Nephron progenitor cell (in vitro differentiated cells): Measurements from ENCODE around the gene HPCA.

Source experiments
- DNase-seq: peaks from one replicate; pipeline ENCODE4 v3.0.0; 2021
- H3K27ac Mint-ChIP-seq: 2 replicates; pipeline ENCODE4 v1.8.0; 2021; ENCODE audit warnings: mild to moderate bottlenecking, moderate library complexity, mixed read lengths
- H3K27me3 Mint-ChIP-seq: 2 replicates; pipeline ENCODE4 v1.8.0; 2021; ENCODE audit warnings: mild to moderate bottlenecking, low read depth, mixed read lengths; ENCODE audit not compliant: poor library complexity
- H3K36me3 Mint-ChIP-seq: 2 replicates; pipeline ENCODE4 v1.8.0; 2021; ENCODE audit warnings: low read depth, mixed read lengths
- H3K4me1 Mint-ChIP-seq: 2 replicates; pipeline ENCODE4 v1.8.0; 2021; ENCODE audit warnings: mixed read lengths
- H3K4me3 Mint-ChIP-seq: 2 replicates; pipeline ENCODE4 v1.8.0; 2021; ENCODE audit warnings: mild to moderate bottlenecking, moderate library complexity, mixed read lengths
- H3K9me3 Mint-ChIP-seq: 2 replicates; pipeline ENCODE4 v1.8.0; 2021; ENCODE audit warnings: mild to moderate bottlenecking, moderate library complexity, mixed read lengths
- CTCF ChIP-seq: fragments of 200-600 bp; sonication (generic); IDR thresholded peaks from 2 replicates; pipeline ENCODE4 v1.5.0; 2021; ENCODE audit warnings: antibody characterized with exemption

Gene HPCA

GRCh38 chr1:32864375-32865019, 21.8 kb upstream of the HPCA start:
- no peak for DNase-seq
- H3K4me3 Mint-ChIP-seq = no peak overlapping the region
- no peaks in the 10 kb centered on the region for H3K9me3 Mint-ChIP-seq
- peaks cover 50% of the 10 kb centered on the region for H3K36me3 Mint-ChIP-seq
- no peak for TF ChIP-seq CTCF
- peaks cover 28% of the 10 kb centered on the region for H3K4me1 Mint-ChIP-seq
- H3K27ac Mint-ChIP-seq = no peak overlapping the region
- H3K27me3 Mint-ChIP-seq = peaks cover 13% of the 10 kb centered on the region

GRCh38 chr1:32865639-32866405, 20.5 kb upstream of the HPCA start:
- H3K27me3 Mint-ChIP-seq = peaks cover 17% of the 10 kb centered on the region
- no peak overlapping the region for H3K4me3 Mint-ChIP-seq
- H3K27ac Mint-ChIP-seq = peak overlapping the region; percentile 74

GRCh38 chr1:32867151-32867550, 19.1 kb upstream of the HPCA start:
- H3K4me1 Mint-ChIP-seq = peaks cover 49% of the 10 kb centered on the region
- H3K4me3 Mint-ChIP-seq = no peak overlapping the region

More at GRCh38 chr1:32865639-32866405, 20.5 kb upstream of the HPCA start:
- Mint-ChIP-seq H3K36me3 (peaks cover 46% of the 10 kb centered on the region), H3K9me3 (no peaks in the 10 kb centered on the region), H3K4me1 (peaks cover 37% of the 10 kb centered on the region)
- no peak for DNase-seq
- no peak for TF ChIP-seq CTCF

GRCh38 chr1:32867671-32868070, 18.6 kb upstream of the HPCA start:
- H3K27me3 Mint-ChIP-seq = peaks cover 28% of the 10 kb centered on the region
- no peak for TF ChIP-seq CTCF
- H3K36me3 Mint-ChIP-seq = peaks cover 33% of the 10 kb centered on the region
- no peaks in the 10 kb centered on the region for H3K9me3 Mint-ChIP-seq
- H3K4me1 Mint-ChIP-seq = peaks cover 54% of the 10 kb centered on the region
- H3K4me3 Mint-ChIP-seq = no peak overlapping the region
- no peak for DNase-seq
- peak overlapping the region; percentile 53 for H3K27ac Mint-ChIP-seq

More at GRCh38 chr1:32867151-32867550, 19.1 kb upstream of the HPCA start:
- no peak for DNase-seq
- no peak overlapping the region for H3K27ac Mint-ChIP-seq
- H3K9me3 Mint-ChIP-seq = no peaks in the 10 kb centered on the region
- peaks cover 39% of the 10 kb centered on the region for H3K36me3 Mint-ChIP-seq
- TF ChIP-seq CTCF = no peak
- H3K27me3 Mint-ChIP-seq = peaks cover 28% of the 10 kb centered on the region

GRCh38 chr1:32868085-32868484, 18.2 kb upstream of the HPCA start:
- no peaks in the 10 kb centered on the region for H3K9me3 Mint-ChIP-seq
- no peak overlapping the region for H3K4me3 Mint-ChIP-seq
- no peak for TF ChIP-seq CTCF
- H3K36me3 Mint-ChIP-seq = peaks cover 30% of the 10 kb centered on the region
- no peak overlapping the region for H3K27ac Mint-ChIP-seq
- DNase-seq = no peak
- H3K27me3 Mint-ChIP-seq = peaks cover 28% of the 10 kb centered on the region
- H3K4me1 Mint-ChIP-seq = peaks cover 57% of the 10 kb centered on the region
